Activated effector memory CD4-positive, alpha-beta T cell treated with anti-CD3 and anti-CD28 coated beads, Interleukin-2, amount 50 U/mL, for 16 hours (primary cell): ENCODE measurements around the gene TSN.
"Not testable (repeated sequence)": the region's sequence is repeated elsewhere in the genome, so short reads cannot be mapped to it uniquely, and the experiment has no call there.

Source experiments
- DNase-seq: peaks from one replicate; pipeline ENCODE4 v3.0.0-alpha.2; 2020

The TSN gene

DNA sequence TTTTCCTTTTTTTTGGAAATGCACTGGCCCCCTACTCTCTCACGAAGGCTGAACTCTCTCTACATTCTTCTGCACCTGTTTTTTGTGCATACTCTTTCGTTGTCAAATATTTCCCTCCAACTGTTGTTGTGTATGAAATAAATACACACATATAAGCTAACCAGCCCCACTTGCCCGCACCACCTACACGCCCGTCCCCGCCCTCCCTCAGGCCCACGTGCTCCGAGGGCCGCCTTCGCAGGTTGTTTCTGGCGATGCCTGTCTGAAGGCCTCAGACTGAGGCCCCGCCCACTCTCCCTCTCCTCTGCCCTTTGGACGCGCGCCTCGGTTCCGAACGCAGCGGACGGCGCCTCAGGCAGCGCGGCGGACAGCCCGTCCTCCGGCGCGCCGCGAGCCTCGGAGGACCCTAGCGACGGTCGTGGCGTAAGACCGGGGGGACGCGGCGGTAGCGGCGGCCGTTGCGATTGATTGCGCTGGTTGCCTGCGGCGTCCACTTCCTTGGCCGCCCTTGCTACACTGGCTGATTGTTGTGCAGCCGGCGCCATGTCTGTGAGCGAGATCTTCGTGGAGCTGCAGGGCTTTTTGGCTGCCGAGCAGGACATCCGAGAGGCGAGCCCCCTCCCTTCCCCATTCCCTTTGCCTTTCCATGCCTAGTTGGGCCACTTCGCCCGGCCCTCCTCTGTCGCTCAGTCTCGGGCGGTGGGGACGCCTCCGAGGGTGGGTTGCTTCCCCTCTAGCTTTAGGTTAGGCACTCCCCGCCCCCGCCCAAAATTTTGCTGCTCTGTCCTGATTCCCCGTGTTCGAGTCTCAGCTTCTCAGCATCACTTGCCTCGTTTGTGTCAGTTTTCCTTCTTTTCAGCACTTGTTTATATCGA lies at the start of gene TSN:
TSS of gene TSN (plus strand) at position 415 of the 875 bp plus-strand sequence. CDS start at position 544, 129 bp downstream.
- DNase-seq, result peak; percentile 99

DNA sequence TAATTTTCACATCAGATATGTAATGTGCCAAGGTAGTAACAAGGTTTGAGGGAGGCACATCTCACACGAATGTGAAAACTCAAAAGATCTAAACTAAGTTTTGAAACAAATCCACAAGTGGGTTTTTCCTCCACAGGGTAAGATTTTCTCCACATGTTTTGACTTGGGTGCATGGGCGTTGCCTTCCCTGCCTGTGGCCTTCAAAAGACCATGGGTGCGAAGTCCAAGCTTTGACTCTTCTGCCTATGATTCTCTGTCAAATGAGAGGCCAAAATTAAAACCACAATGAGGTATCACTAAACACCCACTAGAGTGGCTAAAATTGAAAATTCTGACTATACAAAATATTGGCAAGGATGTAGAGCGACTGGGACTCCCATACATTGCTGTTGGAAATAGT lies 49.5 kb upstream of the TSN start:
- no peak for DNase-seq

DNA sequence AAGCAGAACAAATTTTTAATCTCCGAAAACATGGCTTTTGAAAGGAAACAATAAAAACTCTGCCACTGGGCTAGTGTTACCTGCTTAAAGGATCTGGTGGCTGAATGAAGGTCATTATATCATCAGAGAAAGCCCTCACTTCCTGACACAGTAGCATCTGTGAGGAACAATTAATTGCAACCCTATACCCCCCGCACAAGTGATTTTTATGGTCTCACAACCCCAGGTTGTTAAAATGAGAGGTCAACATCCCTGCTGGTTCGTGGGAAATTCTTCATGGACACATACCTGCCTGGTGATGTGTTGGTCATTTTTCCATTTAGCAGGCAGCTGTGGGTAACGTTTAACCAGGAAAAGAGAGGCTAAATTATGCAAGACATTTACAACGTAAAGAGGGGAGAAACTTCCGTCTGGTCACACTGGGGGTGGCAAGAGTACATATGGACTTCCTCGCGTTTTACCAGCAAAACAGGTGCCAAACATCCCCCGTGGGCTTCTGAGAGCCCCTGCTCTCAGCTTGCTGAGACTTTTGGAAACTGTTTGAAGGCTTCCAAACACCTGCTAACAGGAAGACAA lies 48.0 kb upstream of the TSN start:
- DNase-seq, result no peak

DNA sequence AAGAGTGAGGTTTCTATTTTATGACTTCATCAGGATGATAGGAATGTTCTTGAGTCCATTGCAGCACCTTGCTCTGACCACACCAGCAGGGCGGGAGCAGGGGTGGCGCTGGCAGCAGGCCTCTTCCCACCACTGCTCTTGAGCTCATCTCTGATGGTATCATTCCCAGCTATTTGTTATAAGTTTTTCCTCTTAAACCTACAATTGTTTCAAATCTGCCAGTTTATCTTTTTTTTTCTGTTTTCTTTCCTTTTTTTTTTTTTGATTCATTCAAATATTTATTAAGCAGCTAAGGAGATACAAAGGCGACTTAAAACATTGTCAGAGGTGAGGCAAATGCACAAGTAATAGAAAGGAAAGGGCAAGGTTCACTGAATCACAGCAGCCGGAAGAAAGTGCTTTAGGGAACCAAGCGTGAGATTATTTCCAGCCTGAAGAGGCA lies 47.5 kb upstream of the TSN start:
- no peak for DNase-seq

DNA sequence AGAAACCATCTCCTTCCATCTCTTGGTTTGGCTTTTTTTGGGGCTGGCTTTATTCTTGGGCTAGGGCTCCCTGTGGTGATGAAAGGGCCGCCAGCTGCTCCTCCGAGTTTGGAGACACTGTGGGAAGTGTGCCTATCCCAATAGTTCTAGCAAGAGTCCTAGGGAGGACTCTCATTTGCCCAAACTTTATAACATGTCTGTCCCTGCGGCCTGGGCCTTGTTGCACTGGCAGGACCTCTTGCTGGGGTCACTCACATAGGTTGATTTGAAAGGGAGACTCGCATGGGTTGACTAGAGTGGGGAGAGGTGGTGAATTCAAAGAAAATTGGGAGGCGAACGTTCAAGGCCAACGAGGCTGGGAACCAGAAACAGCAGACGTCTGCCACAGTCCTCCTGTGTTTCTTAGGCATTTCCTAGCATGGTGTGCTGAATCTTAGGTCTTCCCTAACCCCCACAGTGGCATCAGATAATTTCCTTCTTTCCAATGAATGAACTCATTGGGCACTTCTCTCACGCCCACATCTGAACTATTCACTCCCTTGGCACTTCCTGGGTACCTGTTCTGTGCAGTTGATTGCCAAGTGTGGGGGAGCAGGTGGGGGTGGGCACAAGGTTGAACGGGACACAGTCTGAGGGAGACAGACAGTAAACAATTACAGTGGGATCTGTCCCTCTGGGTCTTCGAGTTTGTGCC lies 45.5 kb upstream of the TSN start:
- DNase-seq, result peak; percentile 25

DNA sequence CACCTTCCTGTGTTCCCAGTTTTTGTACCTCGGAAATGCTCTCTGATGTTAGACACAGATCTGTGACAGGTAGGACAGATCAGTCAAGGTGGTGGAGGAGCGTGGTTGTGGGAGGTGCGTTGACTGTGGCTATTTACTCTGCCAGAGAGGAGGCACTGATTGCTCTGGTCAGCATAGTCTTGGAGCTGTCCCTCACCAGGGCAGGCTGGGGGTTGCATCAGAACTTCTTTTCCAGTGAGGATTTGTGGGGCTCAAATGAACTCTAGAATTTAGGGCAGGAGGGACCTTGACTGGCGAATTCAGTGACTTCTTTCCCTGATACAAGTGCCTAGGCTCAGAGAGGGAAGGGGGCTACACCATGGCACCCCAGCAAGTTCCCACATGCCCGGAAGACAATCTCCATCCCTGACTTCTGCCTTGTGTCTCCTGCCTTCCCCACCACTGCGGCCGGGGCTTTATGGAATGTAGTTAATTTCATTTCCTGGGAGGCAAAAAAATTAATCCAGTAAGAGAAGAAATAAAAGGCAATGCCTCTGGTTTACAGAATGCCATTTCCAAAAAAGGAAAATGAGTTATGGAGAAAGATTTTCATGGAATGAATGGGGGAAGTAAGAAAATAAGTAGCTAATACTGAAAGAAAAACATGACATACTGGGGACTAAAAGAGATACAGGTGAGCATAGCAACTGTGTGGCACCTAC lies 44.8 kb upstream of the TSN start:
- peak; percentile 13 for DNase-seq

DNA sequence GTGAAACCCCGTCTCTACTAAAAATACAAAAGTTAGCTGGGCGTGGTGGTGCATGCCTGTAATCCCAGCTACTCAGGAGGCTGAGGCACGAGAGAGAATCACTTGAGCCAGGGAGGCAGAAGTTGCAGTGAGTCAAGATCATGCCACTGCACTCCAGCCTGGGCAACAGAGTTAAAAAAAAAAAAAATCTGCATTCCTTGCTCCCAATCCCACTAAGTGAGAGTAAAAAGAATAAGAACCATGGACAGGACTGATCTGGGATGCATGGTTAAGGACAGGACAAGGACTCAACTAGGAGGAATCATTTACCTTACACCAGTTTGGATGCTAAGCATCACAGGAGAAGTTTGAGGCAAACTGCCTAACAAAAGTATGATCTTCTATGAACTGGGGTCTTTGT lies 44.0 kb upstream of the TSN start:
- DNase-seq, result not testable (repeated sequence)

DNA sequence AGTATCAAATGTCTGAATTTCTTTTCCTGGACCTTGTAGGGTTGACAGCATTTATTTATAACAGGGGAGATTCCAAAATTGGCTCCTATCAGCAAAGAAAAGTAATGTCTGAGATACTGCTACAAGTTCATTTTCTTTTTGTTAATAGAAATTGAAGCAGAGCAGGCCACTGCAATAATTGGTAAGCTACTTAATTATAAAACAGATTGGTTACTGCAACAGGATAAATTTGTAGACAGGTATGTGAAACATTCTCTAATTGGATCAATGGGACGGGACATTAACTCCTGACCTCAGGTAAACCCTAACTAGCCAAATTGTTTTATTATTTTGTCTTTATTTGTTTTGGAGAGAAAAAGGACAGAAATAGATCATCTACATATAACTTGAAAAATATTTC lies 39.3 kb upstream of the TSN start:
- DNase-seq, result no peak

DNA sequence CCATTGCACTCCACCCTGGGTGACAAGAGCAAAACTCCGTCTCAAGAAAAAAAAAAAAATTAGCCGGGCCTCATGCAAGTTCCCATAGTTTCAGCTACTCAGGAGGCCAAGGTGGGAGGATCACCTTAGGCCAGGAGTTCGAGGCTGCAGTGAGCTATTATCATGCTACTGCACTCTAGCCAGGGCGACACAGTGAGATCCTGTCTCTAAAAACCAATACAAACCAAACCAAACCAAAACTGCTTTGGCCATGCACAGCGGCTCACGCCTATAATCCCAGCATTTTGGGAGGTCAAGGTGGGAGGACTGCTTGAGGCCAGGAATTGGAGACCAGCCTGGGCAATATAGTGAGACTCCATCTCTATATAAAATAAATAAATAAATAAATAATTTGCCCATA lies 37.9 kb upstream of the TSN start:
- peak; percentile 22 for DNase-seq

DNA sequence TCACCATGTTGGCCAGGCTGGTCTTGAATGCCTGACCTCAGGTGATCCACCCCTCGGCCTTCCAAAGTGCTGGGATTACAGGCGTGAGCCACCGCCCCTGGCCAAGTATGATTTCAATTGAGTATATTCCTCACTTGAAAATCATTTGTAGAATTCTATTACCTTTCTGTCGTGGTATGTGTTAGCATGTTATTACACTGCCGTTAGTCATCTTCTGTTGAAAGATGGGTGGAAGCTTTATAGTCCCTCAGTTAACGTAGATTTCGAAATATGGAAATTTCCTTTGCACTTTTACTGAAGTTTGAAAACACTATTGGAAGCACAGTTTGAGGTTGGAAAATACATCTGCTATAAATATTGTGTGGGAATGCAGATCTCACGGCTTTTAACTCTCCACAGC lies 33.5 kb upstream of the TSN start:
- no peak for DNase-seq

DNA sequence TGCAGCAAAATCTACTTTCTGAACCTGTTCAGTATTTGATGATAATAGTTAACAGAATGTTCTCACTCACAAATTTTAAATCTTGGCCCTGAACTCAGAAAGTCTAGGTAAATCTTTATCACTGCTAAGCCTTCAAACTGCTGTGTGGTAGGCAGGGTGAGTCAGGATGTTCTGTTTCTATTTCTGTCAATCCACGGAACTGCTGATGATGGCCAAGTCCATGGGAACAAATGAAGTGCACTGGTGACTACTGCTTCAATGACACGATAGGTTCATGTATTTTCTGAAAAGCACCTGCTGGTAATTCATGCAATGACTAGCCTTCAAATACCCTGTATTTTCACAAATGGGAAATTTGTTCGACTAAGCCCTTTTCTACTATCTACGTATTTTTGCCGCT lies 33.0 kb upstream of the TSN start:
- no peak for DNase-seq

DNA sequence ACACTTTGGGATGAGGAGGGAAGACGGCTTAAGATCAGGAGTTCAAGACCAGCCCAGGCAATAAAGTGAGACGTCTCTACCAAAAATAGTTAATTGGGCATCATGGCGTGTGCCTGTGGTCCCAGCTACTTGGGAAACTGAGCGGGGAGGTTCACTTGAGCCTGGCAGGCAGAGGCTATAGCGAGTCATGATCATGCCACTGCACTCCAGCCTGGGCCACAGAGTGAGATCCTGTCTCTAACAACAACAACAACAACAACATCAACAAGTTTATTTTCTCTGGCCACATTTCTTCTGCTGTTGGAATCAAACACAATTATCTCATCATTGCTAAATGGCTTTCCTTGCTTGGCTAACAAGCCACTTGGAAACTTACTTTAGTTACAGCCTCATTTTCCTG lies 32.1 kb upstream of the TSN start:
- DNase-seq, result no peak

DNA sequence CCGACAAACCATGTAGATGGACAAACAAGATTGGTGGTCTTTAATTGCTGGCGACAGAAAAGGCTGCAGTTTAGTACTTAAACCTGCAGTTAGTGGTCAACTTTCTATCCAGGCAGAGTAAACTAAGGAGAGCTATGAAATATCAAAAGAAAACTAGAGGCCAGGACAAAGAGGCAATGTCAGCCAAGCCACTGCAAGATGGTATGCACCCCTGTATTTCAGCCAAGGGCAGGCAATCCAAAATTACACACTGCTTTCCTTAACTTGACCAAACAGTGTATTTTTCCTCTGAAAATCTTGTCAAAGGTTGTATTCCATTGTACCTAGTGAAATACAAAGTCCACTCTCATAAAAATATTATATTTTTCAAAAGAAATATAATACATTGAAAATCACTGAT lies 28.1 kb upstream of the TSN start:
- DNase-seq, result no peak

DNA sequence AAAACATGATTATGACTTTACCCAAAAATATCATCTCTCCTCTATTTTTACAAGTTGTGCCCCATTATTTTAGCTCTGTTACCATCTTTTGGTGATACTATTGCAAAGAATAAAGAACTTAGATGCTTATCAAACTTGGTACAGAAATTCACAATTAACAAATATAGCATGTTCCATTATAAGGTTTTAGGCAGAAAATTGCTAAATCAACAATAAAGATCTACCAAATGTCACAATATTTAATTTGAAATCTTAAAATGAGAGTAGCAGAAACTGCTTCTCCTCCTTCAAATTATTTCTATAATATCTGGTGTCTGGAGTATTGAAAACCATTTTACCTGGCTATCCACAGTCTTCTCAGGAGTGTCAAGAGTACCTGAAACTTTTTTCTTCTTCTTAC lies 27.5 kb upstream of the TSN start:
- DNase-seq, result no peak

DNA sequence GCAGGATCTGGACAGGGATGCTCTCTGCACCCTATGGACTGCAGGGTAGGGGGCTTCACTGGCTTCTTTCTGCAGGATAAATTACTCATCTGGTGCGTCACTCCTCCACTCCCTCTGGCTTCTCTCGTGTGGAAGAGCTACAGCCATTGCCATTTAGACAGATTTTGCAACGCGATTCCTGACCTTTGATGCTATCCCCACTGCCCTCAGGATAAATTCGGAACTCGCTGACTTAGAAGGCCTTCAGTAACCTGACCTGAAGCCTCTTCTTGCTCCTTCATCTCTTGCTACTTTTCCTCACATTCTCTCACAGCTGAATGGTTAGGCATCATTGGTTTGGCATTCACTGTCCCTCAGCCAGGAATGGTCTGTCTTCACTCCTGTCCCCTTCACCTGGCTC lies 24.1 kb upstream of the TSN start:
- DNase-seq, result no peak

DNA sequence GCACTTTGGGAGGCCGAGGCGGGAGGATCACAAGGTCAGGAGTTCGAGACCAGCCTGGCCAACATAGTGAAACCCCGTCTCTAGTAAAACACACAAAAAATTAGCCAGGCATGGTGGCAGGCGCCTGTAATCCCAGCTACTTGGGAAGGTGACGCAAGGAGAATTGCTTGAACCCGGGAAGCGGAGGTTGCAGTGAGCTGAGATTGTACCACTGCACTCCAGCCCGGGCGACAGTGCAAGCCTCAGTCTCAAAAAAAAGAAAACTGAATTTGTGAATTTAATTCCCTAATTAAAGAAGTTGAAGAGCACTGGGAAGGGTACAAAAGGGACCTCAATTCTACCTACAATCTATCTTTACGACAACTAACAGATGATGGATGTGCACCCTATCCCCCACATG lies 20.9 kb upstream of the TSN start:
- DNase-seq, result not testable (repeated sequence)

DNA sequence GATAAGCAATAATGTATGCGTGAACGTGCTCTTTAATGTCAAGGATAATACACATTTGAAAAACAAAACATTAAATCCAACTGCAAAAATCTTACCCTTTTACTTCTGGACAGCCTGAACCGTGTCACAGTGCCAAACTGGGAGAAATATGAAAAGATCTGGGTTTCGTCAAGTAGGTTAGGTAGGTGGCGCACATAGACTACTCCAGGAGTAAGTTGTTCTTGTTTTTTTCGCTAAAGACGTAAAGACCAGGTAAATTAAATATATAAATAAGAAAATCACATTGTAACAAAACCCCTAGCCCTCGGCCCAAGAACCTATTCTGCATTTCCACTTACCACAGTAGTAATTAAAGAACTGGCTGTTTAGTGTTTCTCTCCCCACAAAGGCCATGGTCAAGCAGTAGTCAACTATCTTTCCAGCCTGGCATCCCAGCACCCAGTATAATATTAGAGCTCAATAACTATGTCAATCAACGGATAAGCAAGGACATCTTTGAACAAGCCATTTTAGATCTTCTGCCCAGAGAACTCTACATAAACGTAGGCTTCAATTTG lies 19.9 kb upstream of the TSN start:
- no peak for DNase-seq

DNA sequence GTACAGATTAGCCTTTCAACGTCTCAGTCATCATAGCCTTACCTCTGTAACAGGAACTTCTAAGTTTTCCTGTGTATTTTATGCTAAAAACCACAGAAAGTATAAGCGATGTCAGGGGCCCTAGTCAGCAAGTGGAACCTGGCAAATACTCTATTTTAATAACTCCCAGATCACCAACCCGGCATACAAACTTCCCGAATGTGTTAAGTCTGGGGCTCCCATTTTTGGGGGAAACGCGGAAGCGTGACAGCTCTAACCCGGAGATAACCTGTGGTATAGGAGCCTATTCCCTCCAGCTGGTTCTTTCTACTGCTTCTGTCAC lies 19.4 kb upstream of the TSN start:
- no peak for DNase-seq

DNA sequence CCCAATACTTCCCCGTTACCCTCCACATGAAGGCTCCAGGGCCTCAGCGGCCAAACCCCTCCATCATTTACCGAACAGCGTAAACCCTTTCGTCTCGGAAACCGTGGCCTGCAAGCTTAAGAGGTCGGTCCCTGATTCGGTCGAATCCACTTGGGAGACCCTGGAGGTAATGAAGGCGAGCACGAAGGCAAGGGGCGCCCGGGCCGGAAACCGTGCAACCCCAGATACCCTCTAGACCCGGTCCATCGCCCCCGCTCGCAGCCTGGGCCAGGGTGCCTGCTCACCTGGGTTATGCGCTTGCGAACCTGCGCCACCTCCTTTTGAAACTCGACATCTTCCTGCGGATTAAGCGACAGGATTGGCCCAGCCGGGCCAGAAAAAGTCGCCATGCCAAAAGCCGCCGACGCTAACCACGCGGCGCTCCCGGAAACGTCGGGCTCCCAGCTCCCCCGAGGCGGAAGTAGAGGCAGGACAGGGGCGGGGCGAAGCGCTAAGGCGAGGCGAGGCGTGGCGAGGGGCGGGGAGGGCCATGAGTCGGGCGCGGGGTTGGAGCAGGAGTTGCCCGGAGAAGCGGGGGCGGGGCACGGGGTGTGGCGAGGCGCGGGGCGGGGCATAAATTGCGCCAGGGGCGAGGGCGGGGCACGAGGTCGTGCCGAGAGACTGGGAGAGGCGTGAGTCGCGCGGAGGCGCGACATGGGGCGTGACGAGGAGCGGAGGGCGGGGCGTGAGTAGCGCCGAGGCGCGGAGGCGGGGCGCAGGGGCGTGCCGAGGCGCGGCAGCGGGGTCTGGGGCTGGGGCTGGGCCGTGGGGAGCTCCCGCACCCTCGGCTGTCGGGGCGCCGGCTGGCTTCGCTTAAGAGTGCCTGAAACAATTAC lies 18.8 kb upstream of the TSN start, which contains the start of gene NIFK:
TSS of gene NIFK (minus strand) at position 414 of the 875 bp plus-strand sequence. CDS start at position 389, 25 bp downstream.
- peak; percentile 100 for DNase-seq

DNA sequence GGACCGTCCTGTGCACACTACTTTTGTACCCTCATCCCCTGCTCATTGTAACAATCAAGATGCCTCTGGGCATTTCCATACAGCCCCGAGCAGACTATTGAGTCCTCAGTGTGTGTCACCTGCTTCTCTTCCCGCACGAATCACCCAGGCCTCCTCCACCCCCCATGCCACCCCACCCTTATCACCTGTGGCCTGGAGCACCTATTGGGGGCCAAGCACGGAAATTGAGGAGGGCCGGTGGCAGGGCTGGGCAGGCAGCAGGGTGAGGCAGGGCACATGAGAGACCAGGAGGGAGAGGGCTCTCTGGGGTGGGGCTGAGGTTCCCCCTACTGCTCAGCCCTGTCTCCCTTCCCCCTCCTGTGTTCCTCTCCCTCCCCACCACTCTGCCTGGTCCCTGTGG lies 14.5 kb upstream of the TSN start:
- DNase-seq, result no peak

DNA sequence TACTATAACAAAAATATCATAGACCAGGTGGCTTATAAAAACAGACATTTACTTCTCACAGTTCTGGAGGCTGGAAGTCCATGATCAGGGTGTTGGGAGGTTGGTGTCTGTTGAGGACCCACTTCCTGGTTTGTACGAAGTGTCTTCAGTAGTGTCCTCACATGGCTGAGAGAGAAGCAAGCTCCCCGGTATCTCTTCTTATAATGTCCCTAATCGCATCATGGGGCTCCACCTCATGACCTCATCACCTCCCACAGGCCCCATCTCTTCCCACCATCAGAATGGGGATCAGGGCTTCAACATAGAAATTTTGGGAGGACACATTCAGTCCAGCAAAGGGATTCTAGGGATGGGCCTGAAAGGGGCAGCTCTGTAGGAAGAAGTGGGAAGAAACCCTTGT lies 14.0 kb upstream of the TSN start:
- DNase-seq, result no peak

DNA sequence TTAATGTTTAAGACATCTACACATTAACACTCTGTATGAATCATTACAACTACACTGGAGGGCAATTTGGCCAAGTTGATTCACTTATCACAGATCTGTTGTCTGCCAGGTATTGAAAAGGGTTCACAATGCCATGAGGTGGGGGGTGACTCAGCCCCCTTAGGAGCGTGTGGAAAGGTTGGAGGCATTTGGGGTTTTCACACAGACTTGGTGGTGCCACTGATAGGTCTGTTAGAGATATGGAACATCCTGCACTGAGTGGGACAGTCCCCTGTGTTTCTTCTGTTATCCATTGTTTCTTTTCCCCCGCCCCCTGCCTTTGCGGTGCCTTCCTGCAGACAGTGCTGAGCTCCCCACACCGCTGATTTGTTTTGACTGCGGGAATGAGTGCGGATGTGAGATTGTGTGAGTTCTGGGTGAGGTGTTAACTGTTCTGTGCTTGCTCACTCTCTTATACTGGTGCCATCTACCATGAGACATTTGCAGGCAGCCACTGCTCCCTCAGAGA lies 9.3 kb upstream of the TSN start:
- no peak for DNase-seq
